Nephron progenitor cell (in vitro differentiated cells): ENCODE data around the gene CDH11.

ENCODE experiments used
- DNase-seq: peaks from one replicate; pipeline ENCODE4 v3.0.0; 2021
- H3K27ac Mint-ChIP-seq: 2 replicates; pipeline ENCODE4 v1.8.0; 2021; ENCODE audit warnings: mild to moderate bottlenecking, moderate library complexity, mixed read lengths
- H3K27me3 Mint-ChIP-seq: 2 replicates; pipeline ENCODE4 v1.8.0; 2021; ENCODE audit warnings: mild to moderate bottlenecking, low read depth, mixed read lengths; ENCODE audit not compliant: poor library complexity
- H3K36me3 Mint-ChIP-seq: 2 replicates; pipeline ENCODE4 v1.8.0; 2021; ENCODE audit warnings: low read depth, mixed read lengths
- H3K4me1 Mint-ChIP-seq: 2 replicates; pipeline ENCODE4 v1.8.0; 2021; ENCODE audit warnings: mixed read lengths
- H3K4me3 Mint-ChIP-seq: 2 replicates; pipeline ENCODE4 v1.8.0; 2021; ENCODE audit warnings: mild to moderate bottlenecking, moderate library complexity, mixed read lengths
- H3K9me3 Mint-ChIP-seq: 2 replicates; pipeline ENCODE4 v1.8.0; 2021; ENCODE audit warnings: mild to moderate bottlenecking, moderate library complexity, mixed read lengths
- TF ChIP-seq, protein P1 (sequence below): fragments of 200-600 bp; sonication (generic); IDR thresholded peaks from 2 replicates; pipeline ENCODE4 v1.5.0; 2021; ENCODE audit warnings: antibody characterized with exemption

CDH11 gene

DNA sequence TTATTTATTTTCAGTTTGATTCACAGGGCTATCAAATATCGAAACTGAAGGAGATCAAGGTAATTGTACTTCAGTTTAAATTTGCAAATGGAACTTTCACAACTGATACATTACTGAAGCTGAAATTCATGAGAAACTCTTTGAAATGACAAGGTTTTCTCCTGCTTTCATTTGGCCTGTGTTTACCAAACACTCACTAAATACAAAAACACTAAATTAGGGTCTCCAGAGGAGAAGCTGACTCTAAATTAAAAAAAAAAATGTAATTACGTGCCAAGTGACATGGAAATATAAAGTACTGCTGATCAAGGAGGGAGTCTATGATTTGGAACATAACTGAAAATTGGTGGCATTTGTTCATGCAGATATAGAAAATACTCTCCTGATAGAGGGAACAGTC, 205.8 kb downstream of the CDH11 start:
- H3K27ac Mint-ChIP-seq: no peak overlapping the region
- peaks cover 9% of the 10 kb centered on the region for H3K9me3 Mint-ChIP-seq
- TF ChIP-seq, protein P1, sequence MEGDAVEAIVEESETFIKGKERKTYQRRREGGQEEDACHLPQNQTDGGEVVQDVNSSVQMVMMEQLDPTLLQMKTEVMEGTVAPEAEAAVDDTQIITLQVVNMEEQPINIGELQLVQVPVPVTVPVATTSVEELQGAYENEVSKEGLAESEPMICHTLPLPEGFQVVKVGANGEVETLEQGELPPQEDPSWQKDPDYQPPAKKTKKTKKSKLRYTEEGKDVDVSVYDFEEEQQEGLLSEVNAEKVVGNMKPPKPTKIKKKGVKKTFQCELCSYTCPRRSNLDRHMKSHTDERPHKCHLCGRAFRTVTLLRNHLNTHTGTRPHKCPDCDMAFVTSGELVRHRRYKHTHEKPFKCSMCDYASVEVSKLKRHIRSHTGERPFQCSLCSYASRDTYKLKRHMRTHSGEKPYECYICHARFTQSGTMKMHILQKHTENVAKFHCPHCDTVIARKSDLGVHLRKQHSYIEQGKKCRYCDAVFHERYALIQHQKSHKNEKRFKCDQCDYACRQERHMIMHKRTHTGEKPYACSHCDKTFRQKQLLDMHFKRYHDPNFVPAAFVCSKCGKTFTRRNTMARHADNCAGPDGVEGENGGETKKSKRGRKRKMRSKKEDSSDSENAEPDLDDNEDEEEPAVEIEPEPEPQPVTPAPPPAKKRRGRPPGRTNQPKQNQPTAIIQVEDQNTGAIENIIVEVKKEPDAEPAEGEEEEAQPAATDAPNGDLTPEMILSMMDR: no peak
- no peaks in the 10 kb centered on the region for H3K27me3 Mint-ChIP-seq
- H3K4me3 Mint-ChIP-seq: no peak overlapping the region
- H3K4me1 Mint-ChIP-seq: no peaks in the 10 kb centered on the region
- no peak for DNase-seq
- H3K36me3 Mint-ChIP-seq: no peaks in the 10 kb centered on the region

DNA sequence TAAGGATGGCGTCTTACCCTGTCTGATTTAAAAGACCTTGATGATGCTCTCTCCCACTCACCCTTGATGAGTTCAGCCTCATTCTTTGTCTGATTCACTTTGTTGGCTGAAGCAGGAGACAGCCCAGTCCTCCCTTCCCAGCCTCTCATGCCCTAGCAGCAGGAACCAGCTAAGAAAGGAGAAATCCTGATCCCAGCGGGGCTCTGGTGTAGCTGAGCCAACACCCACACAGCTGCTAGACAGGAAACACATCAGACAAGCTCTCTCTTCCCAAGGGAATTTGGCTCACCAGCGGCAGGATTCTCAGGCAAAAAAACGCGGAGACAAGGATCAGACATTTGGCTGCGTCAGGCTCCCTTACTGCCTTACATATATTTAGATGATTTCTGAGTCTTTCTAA, 211.5 kb downstream of the CDH11 start:
- H3K27ac Mint-ChIP-seq: no peak overlapping the region
- H3K27me3 Mint-ChIP-seq: peaks cover 7% of the 10 kb centered on the region
- peaks cover 23% of the 10 kb centered on the region for H3K4me1 Mint-ChIP-seq
- H3K36me3 Mint-ChIP-seq: no peaks in the 10 kb centered on the region
- TF ChIP-seq, protein P1: no peak
- no peak overlapping the region for H3K4me3 Mint-ChIP-seq
- H3K9me3 Mint-ChIP-seq: no peaks in the 10 kb centered on the region
- DNase-seq: peak; percentile 4

DNA sequence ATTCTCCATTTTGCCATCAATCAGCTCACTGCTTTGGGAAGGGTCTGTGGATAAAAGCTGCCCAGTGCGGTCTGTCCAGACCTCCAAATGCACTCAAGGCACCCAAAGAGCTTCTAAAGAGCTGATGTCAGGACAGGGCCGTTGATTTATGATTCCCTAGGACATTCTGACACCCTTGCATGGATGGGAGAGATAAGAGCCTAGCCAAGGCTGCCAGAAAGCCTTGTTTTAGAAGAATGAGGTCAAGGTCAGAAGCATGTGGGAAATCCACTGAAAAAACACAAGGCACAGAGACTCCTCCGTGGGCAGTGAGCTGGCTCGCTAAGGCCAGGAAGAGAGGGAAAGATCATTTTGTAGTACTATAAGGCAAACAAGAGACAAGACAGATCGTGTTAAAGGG, 214.0 kb downstream of the CDH11 start:
- no peak for DNase-seq
- Mint-ChIP-seq H3K27ac (peak overlapping the region; percentile 19), H3K4me3 (no peak overlapping the region), H3K36me3 (no peaks in the 10 kb centered on the region), H3K4me1 (peaks cover 23% of the 10 kb centered on the region), H3K9me3 (no peaks in the 10 kb centered on the region), H3K27me3 (peaks cover 11% of the 10 kb centered on the region)
- TF ChIP-seq, protein P1: no peak

DNA sequence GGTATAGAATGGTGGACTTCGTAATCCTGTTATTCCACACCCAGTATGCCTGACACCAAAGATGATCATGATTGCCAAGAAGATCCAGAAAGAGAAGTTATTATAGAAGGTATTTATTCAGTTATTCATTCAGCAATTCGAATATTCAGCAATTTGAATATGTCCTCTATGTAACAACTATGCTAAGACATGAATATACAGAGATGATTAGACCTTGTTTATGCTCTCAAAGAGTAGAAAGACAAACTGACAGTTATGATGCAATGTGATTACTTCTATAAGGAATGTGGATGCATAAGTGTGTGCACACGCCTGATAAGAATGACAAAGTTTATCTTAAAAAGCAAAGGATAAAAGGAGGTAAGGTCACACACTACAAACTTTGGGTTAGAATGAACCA, 218.1 kb downstream of the CDH11 start:
- DNase-seq: no peak
- H3K36me3 Mint-ChIP-seq: no peaks in the 10 kb centered on the region
- H3K27ac Mint-ChIP-seq: no peak overlapping the region
- H3K4me3 Mint-ChIP-seq: no peak overlapping the region
- H3K4me1 Mint-ChIP-seq: peaks cover 13% of the 10 kb centered on the region
- TF ChIP-seq, protein P1: no peak
- no peaks in the 10 kb centered on the region for H3K9me3 Mint-ChIP-seq
- H3K27me3 Mint-ChIP-seq: peaks cover 11% of the 10 kb centered on the region

DNA sequence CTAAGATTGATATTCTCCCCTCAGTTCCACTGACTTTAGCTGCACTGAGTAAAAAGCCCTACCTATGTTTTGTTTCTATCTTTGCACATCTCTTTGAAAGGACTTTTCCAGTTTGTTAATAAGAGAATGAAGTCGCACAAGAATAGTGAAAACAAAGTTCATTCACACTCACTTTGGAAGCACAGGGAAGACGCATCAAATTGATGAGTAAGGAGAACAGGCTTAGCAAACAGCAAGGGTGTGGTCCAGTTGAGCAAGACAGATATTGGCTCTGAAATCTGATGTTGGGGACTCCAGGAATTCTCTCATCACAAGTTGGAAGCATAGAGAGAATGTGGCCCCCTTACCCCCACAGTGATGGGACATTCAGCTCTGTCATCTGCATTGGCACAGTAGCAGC, 221.3 kb downstream of the CDH11 start:
- TF ChIP-seq, protein P1: no peak
- Mint-ChIP-seq H3K27ac (no peak overlapping the region), H3K27me3 (peaks cover 4% of the 10 kb centered on the region), H3K4me3 (no peak overlapping the region), H3K36me3 (no peaks in the 10 kb centered on the region), H3K9me3 (no peaks in the 10 kb centered on the region), H3K4me1 (peaks cover 4% of the 10 kb centered on the region)
- no peak for DNase-seq

DNA sequence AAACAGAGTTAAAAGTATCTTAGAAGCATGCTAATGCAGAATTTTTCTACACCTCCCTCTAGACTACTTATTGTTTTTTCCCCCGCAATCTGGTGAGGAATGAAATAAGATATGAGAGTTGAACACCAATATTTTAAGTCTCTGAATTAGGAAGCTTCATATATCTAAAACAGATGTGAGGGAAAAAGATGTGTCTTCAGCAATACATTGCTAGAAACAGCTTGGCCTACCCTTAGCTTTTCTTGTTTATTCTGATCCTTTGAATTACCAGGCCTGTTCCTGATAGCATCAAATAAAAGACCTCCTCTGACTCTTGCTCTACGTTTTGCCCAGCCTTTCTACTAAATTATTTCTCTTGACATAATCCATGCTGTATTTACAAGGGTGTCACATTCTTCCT, 221.8 kb downstream of the CDH11 start:
- no peaks in the 10 kb centered on the region for H3K9me3 Mint-ChIP-seq
- no peaks in the 10 kb centered on the region for H3K36me3 Mint-ChIP-seq
- H3K27ac Mint-ChIP-seq: no peak overlapping the region
- TF ChIP-seq, protein P1: no peak
- H3K27me3 Mint-ChIP-seq: peaks cover 4% of the 10 kb centered on the region
- no peak for DNase-seq
- peaks cover 4% of the 10 kb centered on the region for H3K4me1 Mint-ChIP-seq
- H3K4me3 Mint-ChIP-seq: no peak overlapping the region
